H1 (cell line): ENCODE results near the gene DIAPH1.

ENCODE experiments used
- CTCF ChIP-seq, 3 experiments: IDR thresholded peaks; 1 replicate in 2 of 3; 2 replicates in 1 of 3; pipeline versions ENCODE4 v1.5.1 to v1.6.1; 2011; ENCODE audit warnings: low read length in 3 of 3, mild to moderate bottlenecking in 3 of 3, inconsistent platforms in 2 of 3, low read depth in 1 of 3, moderate library complexity in 1 of 3; ENCODE audit not compliant: insufficient read depth in 1 of 3; ENCODE audit errors: control extremely low read depth in 1 of 3
- JUN ChIP-seq: IDR thresholded peaks from 2 replicates; pipeline ENCODE4 v1.6.1; 2011; ENCODE audit warnings: low read depth, mild to moderate bottlenecking, improper control_type of control experiment, low read length
- PHF8 ChIP-seq: fragments of 200-600 bp; sonication (generic); conservative IDR thresholded peaks from 2 replicates; pipeline ENCODE4 v1.7.1; 2012; ENCODE audit warnings: low read depth, mild to moderate bottlenecking, inconsistent platforms, low read length, moderate library complexity
- USF2 ChIP-seq: IDR thresholded peaks from 2 replicates; pipeline ENCODE4 v1.6.1; 2011; ENCODE audit warnings: low read length, improper control_type of control experiment

GRCh38 chr5:141608046-141608445, 10.8 kb downstream of the DIAPH1 start:
- TF ChIP-seq PHF8 = no peak
- no peak for TF ChIP-seq JUN
- no peak for TF ChIP-seq USF2
- TF ChIP-seq CTCF (IDR thresholded peaks at IDR 0.05; ENCODE audit: control extremely low read depth in 1 of 3, insufficient read depth in 1 of 3, low read depth in 1 of 3, low read length in 3 of 3) = no peak
